GM18508 (cell line): ENCODE results near the gene MYH4.

Source experiments
- ATAC-seq: cut with Tn5 transposase; IDR thresholded peaks from one replicate; pipeline ENCODE4 v1.9.1; 2021; ENCODE audit warnings: moderate number of reproducible peaks; ENCODE audit not compliant: insufficient read depth, unreplicated experiment

Gene MYH4

GRCh38 chr17:10428781-10429180, 40.6 kb downstream of the MYH4 start:
- ATAC-seq = no peak

- no peak for ATAC-seq
Observed at GRCh38 chr17:10421900-10422542, 47.3 kb downstream of the MYH4 start, which contains the start of gene MYH8. MYH8 (minus strand) TSS chr17:10421950; CDS start chr17:10420227, 1,723 bp downstream.

GRCh38 chr17:10421211-10421610, 48.1 kb downstream of the MYH4 start:
- no peak for ATAC-seq

- no peak for ATAC-seq
Observed at GRCh38 chr17:10420811-10421210, 48.5 kb downstream of the MYH4 start.

GRCh38 chr17:10417431-10417830, 51.9 kb downstream of the MYH4 start:
- ATAC-seq = no peak

GRCh38 chr17:10415161-10415560, 54.2 kb downstream of the MYH4 start:
- ATAC-seq = no peak

- ATAC-seq = no peak
Observed at GRCh38 chr17:10403589-10403988, 65.8 kb downstream of the MYH4 start.

GRCh38 chr17:10398352-10398751, 71.0 kb downstream of the MYH4 start:
- ATAC-seq = no peak

- no peak for ATAC-seq
Observed at GRCh38 chr17:10396524-10397163, 72.7 kb downstream of the MYH4 start.

GRCh38 chr17:10394201-10394887, 75.0 kb downstream of the MYH4 start:
- ATAC-seq = no peak
